Neural cell (in vitro differentiated cells): Measurements from ENCODE around the gene UNK. TPM values are rescaled to one million over a fixed set of nuclear protein-coding genes. Genes with fewer than 3 reads are reported as not detected.
"Not testable (repeated sequence)": the region's sequence is repeated elsewhere in the genome, so short reads cannot be mapped to it uniquely, and the experiment has no call there.

Source experiments
- H2AFZ ChIP-seq: fragments of 200-600, 300-800 bp; sonication (generic), shearing (Covaris generic); 2 replicates; pipeline ENCODE4 v1.6.0; 2014; ENCODE audit warnings: low read depth, mild to moderate bottlenecking, antibody characterized with exemption, low read length, moderate library complexity
- H3F3A ChIP-seq: fragments of 200-600 bp; shearing (Covaris generic); 2 replicates; pipeline ENCODE4 v1.6.1; 2016; ENCODE audit warnings: mild to moderate bottlenecking, moderate library complexity, mixed read lengths, antibody characterized with exemption, low read length; ENCODE audit not compliant: insufficient read depth, poor library complexity, severe bottlenecking
- H3K27ac ChIP-seq: fragments of 200-600, 300-800 bp; sonication (generic), shearing (Covaris generic); 2 replicates; pipeline ENCODE4 v1.5.1; 2014; ENCODE audit warnings: mild to moderate bottlenecking, low read length, moderate library complexity
- H3K27me3 ChIP-seq: fragments of 300-800, 200-600 bp; sonication (generic), shearing (Covaris generic); 2 replicates; pipeline ENCODE4 v1.6.0; 2014; ENCODE audit warnings: mild to moderate bottlenecking, low read depth, low read length, moderate library complexity; ENCODE audit not compliant: insufficient read depth
- H3K36me3 ChIP-seq: fragments of 300-800, 200-600 bp; sonication (generic), shearing (Covaris generic); 2 replicates; pipeline ENCODE4 v1.5.1; 2014; ENCODE audit warnings: mild to moderate bottlenecking, antibody characterized with exemption, low read length, moderate library complexity; ENCODE audit not compliant: insufficient read depth
- H3K4me2 ChIP-seq: fragments of 300-800, 200-600 bp; sonication (generic), shearing (Covaris generic); 2 replicates; pipeline ENCODE4 v1.6.0; 2014; ENCODE audit warnings: mild to moderate bottlenecking, low read length
- H3K4me3 ChIP-seq: fragments of 300-800, 200-600 bp; sonication (generic), shearing (Covaris generic); 2 replicates; pipeline ENCODE4 v1.5.1; 2014; ENCODE audit warnings: mild to moderate bottlenecking, low read length, moderate library complexity
- H3K79me2 ChIP-seq: fragments of 200-600 bp; shearing (Covaris generic); replicated peaks from 2 replicates; pipeline ENCODE4 v1.6.0; 2014; ENCODE audit warnings: mild to moderate bottlenecking, low read length, moderate library complexity; ENCODE audit not compliant: insufficient read depth
- H3K9ac ChIP-seq: fragments of 300-800, 200-600 bp; sonication (generic), shearing (Covaris generic); 2 replicates; pipeline ENCODE4 v1.6.1; 2016; ENCODE audit warnings: mild to moderate bottlenecking, low read length, mixed read lengths
- H3K9me2 ChIP-seq: fragments of 200-600 bp; shearing (Covaris generic); 2 replicates; pipeline ENCODE4 v1.6.1; 2016; ENCODE audit warnings: mild to moderate bottlenecking, low read length, mixed read lengths; ENCODE audit not compliant: insufficient read depth
- H3K9me3 ChIP-seq: fragments of 200-600, 300-800 bp; sonication (generic), shearing (Covaris generic); 2 replicates; pipeline ENCODE4 v1.6.1; 2016; ENCODE audit warnings: mild to moderate bottlenecking, mixed run types, low read length, moderate library complexity, mixed read lengths
- H4K20me1 ChIP-seq: fragments of 200-600 bp; shearing (Covaris generic); 2 replicates; pipeline ENCODE4 v1.6.1; 2016; ENCODE audit warnings: mild to moderate bottlenecking, mixed run types; ENCODE audit not compliant: insufficient read depth
- EP300 ChIP-seq: fragments of 450-650 bp; conservative IDR thresholded peaks from 2 replicates; pipeline ENCODE4 v1.6.1; 2014; ENCODE audit warnings: antibody characterized with exemption, mild to moderate bottlenecking, moderate library complexity; ENCODE audit not compliant: poor library complexity, severe bottlenecking
- EZH2 ChIP-seq: fragments of 200-600, 300-800 bp; shearing (Covaris generic), sonication (generic); IDR thresholded peaks from 2 replicates; pipeline ENCODE4 v1.6.1; 2014; ENCODE audit warnings: antibody characterized with exemption, low read length, borderline replicate concordance, mild to moderate bottlenecking; ENCODE audit not compliant: insufficient read depth, poor library complexity, severe bottlenecking
- MXI1 ChIP-seq: fragments of 450-650 bp; conservative IDR thresholded peaks from 2 replicates; pipeline ENCODE4 v1.6.1; 2014; ENCODE audit warnings: antibody characterized with exemption, mild to moderate bottlenecking; ENCODE audit not compliant: poor library complexity, severe bottlenecking
- POLR2AphosphoS5 ChIP-seq: IDR thresholded peaks from 2 replicates; pipeline ENCODE4 v1.6.1; 2012
- RAD21 ChIP-seq: fragments of 450-650 bp; conservative IDR thresholded peaks from 2 replicates; pipeline ENCODE4 v1.6.1; 2014; ENCODE audit warnings: antibody characterized with exemption, mild to moderate bottlenecking, moderate library complexity
- REST ChIP-seq: IDR thresholded peaks from 2 replicates; pipeline ENCODE4 v1.6.1; 2012; ENCODE audit warnings: borderline replicate concordance
- SMC3 ChIP-seq: fragments of 450-650 bp; conservative IDR thresholded peaks from 2 replicates; pipeline ENCODE4 v1.6.1; 2014; ENCODE audit warnings: antibody characterized with exemption, mild to moderate bottlenecking, moderate library complexity; ENCODE audit not compliant: poor library complexity
- TAF1 ChIP-seq: IDR thresholded peaks from 2 replicates; pipeline ENCODE4 v1.6.1; 2012; ENCODE audit warnings: low read depth
- polyA plus RNA-seq: library from polyadenylated mRNA; depleted of rRNA; stranded (reverse); fragments of >200 nt; gene quantifications from 2 replicates; pipeline ENCODE4 v1.2.3, GENCODE V29; 2014
- TF ChIP-seq, protein P1 (sequence below): fragments of 450-650 bp; IDR thresholded peaks from 2 replicates; pipeline ENCODE4 v1.5.1; 2014; ENCODE audit warnings: antibody characterized with exemption, mild to moderate bottlenecking, moderate library complexity; ENCODE audit not compliant: poor library complexity, severe bottlenecking

UNK gene
- polyA plus RNA-seq, 1 donor from 2014 or later = 29.9 TPM

DNA sequence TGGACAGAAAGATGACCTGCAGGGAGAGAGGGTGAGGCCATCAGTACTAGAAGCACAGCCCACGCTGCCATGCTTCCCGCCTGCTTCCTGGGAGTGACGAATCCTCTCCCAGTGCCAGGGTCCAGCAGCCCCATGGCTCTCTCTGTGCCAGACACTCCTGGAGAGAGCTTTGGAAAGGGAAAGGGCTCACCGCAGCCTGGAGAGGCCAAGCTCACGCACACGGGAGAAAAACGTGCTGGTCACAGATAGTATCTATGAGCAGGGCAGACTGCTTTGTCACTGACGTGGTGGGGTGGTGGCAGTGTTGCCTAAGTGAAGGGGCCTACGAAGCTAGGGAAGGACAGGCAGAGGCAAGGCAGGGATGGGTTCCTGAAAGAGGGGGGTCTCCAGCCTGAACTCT lies 65.1 kb downstream of the UNK start:
- Histone ChIP-seq H2AFZ (no peak overlapping the region), H4K20me1 (no peaks in the 10 kb centered on the region), H3K9me3 (no peaks in the 10 kb centered on the region), H3K36me3 (no peaks in the 10 kb centered on the region), H3K79me2 (peaks cover 8% of the 10 kb centered on the region), H3K27ac (no peak overlapping the region), H3K27me3 (no peaks in the 10 kb centered on the region), H3K4me2 (no peak overlapping the region), H3K9me2 (no peaks in the 10 kb centered on the region), H3K4me3 (no peak overlapping the region), H3K9ac (no peak overlapping the region), H3F3A (no peaks in the 10 kb centered on the region)
- no peak for TF ChIP-seq EP300
- TF ChIP-seq SMC3 = no peak
- no peak for TF ChIP-seq TAF1
- TF ChIP-seq POLR2AphosphoS5 = no peak
- TF ChIP-seq REST = no peak
- no peak for TF ChIP-seq EZH2
- TF ChIP-seq, protein P1, sequence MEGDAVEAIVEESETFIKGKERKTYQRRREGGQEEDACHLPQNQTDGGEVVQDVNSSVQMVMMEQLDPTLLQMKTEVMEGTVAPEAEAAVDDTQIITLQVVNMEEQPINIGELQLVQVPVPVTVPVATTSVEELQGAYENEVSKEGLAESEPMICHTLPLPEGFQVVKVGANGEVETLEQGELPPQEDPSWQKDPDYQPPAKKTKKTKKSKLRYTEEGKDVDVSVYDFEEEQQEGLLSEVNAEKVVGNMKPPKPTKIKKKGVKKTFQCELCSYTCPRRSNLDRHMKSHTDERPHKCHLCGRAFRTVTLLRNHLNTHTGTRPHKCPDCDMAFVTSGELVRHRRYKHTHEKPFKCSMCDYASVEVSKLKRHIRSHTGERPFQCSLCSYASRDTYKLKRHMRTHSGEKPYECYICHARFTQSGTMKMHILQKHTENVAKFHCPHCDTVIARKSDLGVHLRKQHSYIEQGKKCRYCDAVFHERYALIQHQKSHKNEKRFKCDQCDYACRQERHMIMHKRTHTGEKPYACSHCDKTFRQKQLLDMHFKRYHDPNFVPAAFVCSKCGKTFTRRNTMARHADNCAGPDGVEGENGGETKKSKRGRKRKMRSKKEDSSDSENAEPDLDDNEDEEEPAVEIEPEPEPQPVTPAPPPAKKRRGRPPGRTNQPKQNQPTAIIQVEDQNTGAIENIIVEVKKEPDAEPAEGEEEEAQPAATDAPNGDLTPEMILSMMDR = no peak
- no peak for TF ChIP-seq MXI1
- no peak for TF ChIP-seq RAD21

- TF ChIP-seq, protein P1 = no peak
- TF ChIP-seq POLR2AphosphoS5 = no peak
- no peak for TF ChIP-seq EP300
- TF ChIP-seq SMC3 = no peak
- no peak for TF ChIP-seq TAF1
- Histone ChIP-seq H3F3A (peaks cover 2% of the 10 kb centered on the region), H3K4me3 (no peak overlapping the region), H3K9me3 (no peaks in the 10 kb centered on the region), H4K20me1 (no peaks in the 10 kb centered on the region), H3K27ac (no peak overlapping the region), H3K9me2 (no peaks in the 10 kb centered on the region), H3K27me3 (no peaks in the 10 kb centered on the region), H3K79me2 (peaks cover 10% of the 10 kb centered on the region), H3K36me3 (no peaks in the 10 kb centered on the region), H3K4me2 (no peak overlapping the region), H2AFZ (no peak overlapping the region), H3K9ac (no peak overlapping the region)
These were observed 66.5 kb downstream of the UNK start for GRCh38 chr17:75850928-75851692.

DNA sequence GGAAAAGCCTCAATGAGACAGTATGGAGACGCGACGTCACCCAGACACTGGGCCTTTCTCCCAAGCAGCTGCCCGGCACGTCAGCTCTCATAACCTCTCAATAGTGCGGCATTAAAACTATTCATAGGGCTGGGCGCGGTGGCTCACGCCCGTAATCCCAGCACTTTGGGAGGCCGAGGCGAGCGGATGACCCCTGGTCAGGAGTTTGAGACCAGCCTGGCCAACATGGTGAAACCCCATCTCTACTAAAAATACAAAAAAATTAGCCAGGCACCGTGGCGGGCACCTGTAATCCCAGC lies 67.0 kb downstream of the UNK start:
- not testable (repeated sequence) for H3K4me3 ChIP-seq, H3K79me2 ChIP-seq, H3K9me3 ChIP-seq, H3K27ac ChIP-seq, H3K4me2 ChIP-seq, H3K9me2 ChIP-seq, H3K27me3 ChIP-seq, H3K9ac ChIP-seq, H2AFZ ChIP-seq, H3F3A ChIP-seq, H3K36me3 ChIP-seq, H4K20me1 ChIP-seq
